GM23338 (cell line): ENCODE results near the gene SLC29A2. TPM values are rescaled to one million over a fixed set of nuclear protein-coding genes. Genes with fewer than 3 reads are reported as not detected.

Experiments
- ATAC-seq: fragments of 200-7000 bp; cut with Tn5 transposase; 3 replicates; pipeline ENCODE4 v1.9.1; 2020
- DNase-seq: peaks from one replicate; pipeline ENCODE4 v3.0.0-alpha.2; 2015; ENCODE audit warnings: low spot score
- H2AFZ ChIP-seq: fragments of 200-600 bp; sonication (generic); 2 replicates; pipeline ENCODE4 v1.8.0; 2016; ENCODE audit warnings: antibody characterized with exemption, mild to moderate bottlenecking, moderate library complexity
- H3F3A ChIP-seq: fragments of 200-600 bp; sonication (generic); replicated peaks from 2 replicates; pipeline ENCODE4 v1.8.0; 2017; ENCODE audit warnings: antibody characterized with exemption, mixed run types, low read depth
- H3K27ac ChIP-seq: fragments of 200-600 bp; sonication (generic); 2 replicates; pipeline ENCODE4 v1.6.1; 2016; ENCODE audit warnings: low read depth
- H3K27me3 ChIP-seq: fragments of 200-600 bp; sonication (generic); 2 replicates; pipeline ENCODE4 v1.8.0; 2016; ENCODE audit warnings: mild to moderate bottlenecking, mixed run types, moderate library complexity; ENCODE audit not compliant: insufficient read depth
- H3K36me3 ChIP-seq: fragments of 200-600 bp; sonication (generic); 2 replicates; pipeline ENCODE4 v1.8.0; 2016; ENCODE audit warnings: mild to moderate bottlenecking; ENCODE audit not compliant: insufficient read depth
- H3K4me1 ChIP-seq: fragments of 200-600 bp; sonication (generic); 2 replicates; pipeline ENCODE4 v1.8.0; 2016; ENCODE audit warnings: mild to moderate bottlenecking, moderate library complexity; ENCODE audit not compliant: insufficient read depth
- H3K4me2 ChIP-seq: fragments of 200-600 bp; sonication (generic); 2 replicates; pipeline ENCODE4 v1.7.1; 2017; ENCODE audit warnings: mixed run types
- H3K4me3 ChIP-seq: fragments of 200-600 bp; sonication (generic); 2 replicates; pipeline ENCODE4 v1.6.1; 2016; ENCODE audit warnings: mixed run types
- H3K79me2 ChIP-seq: fragments of 200-600 bp; sonication (generic); replicated peaks from 2 replicates; pipeline ENCODE4 v1.8.0; 2017; ENCODE audit warnings: mild to moderate bottlenecking; ENCODE audit not compliant: insufficient read depth
- H3K9me2 ChIP-seq: fragments of 200-600 bp; sonication (generic); 2 replicates; pipeline ENCODE4 v1.8.0; 2017; ENCODE audit not compliant: insufficient read depth
- H4K20me1 ChIP-seq: fragments of 200-600 bp; sonication (generic); replicated peaks from 2 replicates; pipeline ENCODE4 v1.8.0; 2017; ENCODE audit warnings: mild to moderate bottlenecking; ENCODE audit not compliant: insufficient read depth
- H3K27ac Mint-ChIP-seq: 2 replicates; pipeline ENCODE4 v1.8.0; 2020; ENCODE audit warnings: inconsistent platforms, mild to moderate bottlenecking, moderate library complexity, mixed read lengths
- H3K27me3 Mint-ChIP-seq: 3 replicates; pipeline ENCODE4 v1.8.0; 2022; ENCODE audit warnings: low read depth, mild to moderate bottlenecking, moderate library complexity, mixed read lengths, inconsistent platforms; ENCODE audit not compliant: insufficient read depth, poor library complexity
- H3K36me3 Mint-ChIP-seq: 3 replicates; pipeline ENCODE4 v1.8.0; 2021; ENCODE audit warnings: low read depth, mild to moderate bottlenecking, inconsistent platforms, moderate library complexity, mixed read lengths
- H3K4me1 Mint-ChIP-seq: 3 replicates; pipeline ENCODE4 v1.8.0; 2020; ENCODE audit warnings: mild to moderate bottlenecking, inconsistent platforms, mixed read lengths
- H3K4me3 Mint-ChIP-seq: 3 replicates; pipeline ENCODE4 v1.8.0; 2021; ENCODE audit warnings: moderate library complexity, mild to moderate bottlenecking, inconsistent platforms, mixed read lengths
- H3K9me3 Mint-ChIP-seq: 3 replicates; pipeline ENCODE4 v1.8.0; 2020; ENCODE audit warnings: moderate library complexity, mild to moderate bottlenecking, inconsistent platforms, mixed read lengths
- EZH2phosphoT487 ChIP-seq: fragments of 200-600 bp; sonication (generic); IDR thresholded peaks from one replicate; pipeline ENCODE4 v1.8.1; 2018; ENCODE audit warnings: antibody characterized with exemption; ENCODE audit not compliant: unreplicated experiment
- JUNB ChIP-seq: IDR thresholded peaks from one replicate; pipeline ENCODE4 v1.6.1; 2016; ENCODE audit warnings: antibody characterized with exemption; ENCODE audit not compliant: unreplicated experiment
- NANOG ChIP-seq: IDR thresholded peaks from 2 replicates; pipeline ENCODE4 v1.6.1; 2016; ENCODE audit warnings: antibody characterized with exemption, borderline replicate concordance
- ZNF114 ChIP-seq: fragments of 250-450 bp; sonication (Bioruptor Pico); IDR thresholded peaks from 2 replicates; pipeline ENCODE4 v1.5.0; 2020; ENCODE audit warnings: mild to moderate bottlenecking, moderate library complexity
- ZNF331 ChIP-seq: fragments of 250-450 bp; sonication (Bioruptor Pico); IDR thresholded peaks from 2 replicates; pipeline ENCODE4 v1.5.0; 2020; ENCODE audit warnings: low read depth, mild to moderate bottlenecking, moderate library complexity
- polyA plus RNA-seq: library from polyadenylated mRNA; unstranded; fragments of >200 nt; fragmentation: Nextera tagmentation; extraction: Ambion mirVana; gene quantifications from 2 replicates; pipeline ENCODE4 v1.2.1, GENCODE V29; 2016
- total RNA-seq: library from RNA; depleted of rRNA; stranded (reverse); fragments of >200 nt; shearing (Covaris generic); gene quantifications from 2 replicates; pipeline ENCODE4 v1.2.3, GENCODE V29; 2014
- TF ChIP-seq, protein P1 (sequence below): IDR thresholded peaks from one replicate; pipeline ENCODE4 v1.6.1; 2018; ENCODE audit warnings: antibody characterized with exemption; ENCODE audit not compliant: unreplicated experiment
- TF ChIP-seq, protein P2 (sequence below): IDR thresholded peaks from 2 replicates; pipeline ENCODE4 v1.6.1; 2016; ENCODE audit warnings: antibody characterized with exemption

The SLC29A2 gene
- total and polyA plus RNA-seq, 2 experiments from 2014 or later = 26.0 to 31.1 TPM

DNA sequence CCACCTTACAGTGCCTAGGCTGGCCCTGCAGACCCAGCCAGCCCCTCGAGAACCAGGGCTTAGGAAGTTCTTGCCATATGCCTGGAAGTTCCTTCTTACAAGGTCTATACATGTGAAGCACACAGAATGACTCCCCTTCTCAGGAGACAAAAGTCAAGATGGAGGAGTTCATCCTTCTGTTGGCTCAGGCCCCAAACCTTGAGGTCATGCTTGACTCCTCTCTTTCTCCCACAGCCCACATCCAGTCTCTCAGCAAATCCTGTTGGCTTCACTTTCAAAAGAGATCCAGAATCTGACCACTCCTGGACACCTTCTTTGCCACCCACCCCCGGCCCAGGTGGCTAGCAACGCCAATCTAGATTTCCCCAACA, 53.0 kb downstream of the SLC29A2 start (continued):
- TF ChIP-seq, protein P1, sequence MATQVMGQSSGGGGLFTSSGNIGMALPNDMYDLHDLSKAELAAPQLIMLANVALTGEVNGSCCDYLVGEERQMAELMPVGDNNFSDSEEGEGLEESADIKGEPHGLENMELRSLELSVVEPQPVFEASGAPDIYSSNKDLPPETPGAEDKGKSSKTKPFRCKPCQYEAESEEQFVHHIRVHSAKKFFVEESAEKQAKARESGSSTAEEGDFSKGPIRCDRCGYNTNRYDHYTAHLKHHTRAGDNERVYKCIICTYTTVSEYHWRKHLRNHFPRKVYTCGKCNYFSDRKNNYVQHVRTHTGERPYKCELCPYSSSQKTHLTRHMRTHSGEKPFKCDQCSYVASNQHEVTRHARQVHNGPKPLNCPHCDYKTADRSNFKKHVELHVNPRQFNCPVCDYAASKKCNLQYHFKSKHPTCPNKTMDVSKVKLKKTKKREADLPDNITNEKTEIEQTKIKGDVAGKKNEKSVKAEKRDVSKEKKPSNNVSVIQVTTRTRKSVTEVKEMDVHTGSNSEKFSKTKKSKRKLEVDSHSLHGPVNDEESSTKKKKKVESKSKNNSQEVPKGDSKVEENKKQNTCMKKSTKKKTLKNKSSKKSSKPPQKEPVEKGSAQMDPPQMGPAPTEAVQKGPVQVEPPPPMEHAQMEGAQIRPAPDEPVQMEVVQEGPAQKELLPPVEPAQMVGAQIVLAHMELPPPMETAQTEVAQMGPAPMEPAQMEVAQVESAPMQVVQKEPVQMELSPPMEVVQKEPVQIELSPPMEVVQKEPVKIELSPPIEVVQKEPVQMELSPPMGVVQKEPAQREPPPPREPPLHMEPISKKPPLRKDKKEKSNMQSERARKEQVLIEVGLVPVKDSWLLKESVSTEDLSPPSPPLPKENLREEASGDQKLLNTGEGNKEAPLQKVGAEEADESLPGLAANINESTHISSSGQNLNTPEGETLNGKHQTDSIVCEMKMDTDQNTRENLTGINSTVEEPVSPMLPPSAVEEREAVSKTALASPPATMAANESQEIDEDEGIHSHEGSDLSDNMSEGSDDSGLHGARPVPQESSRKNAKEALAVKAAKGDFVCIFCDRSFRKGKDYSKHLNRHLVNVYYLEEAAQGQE = no peak
- TF ChIP-seq EZH2phosphoT487 (no peak), ZNF114 (no peak), ZNF331 (CRISPR knock-in tag) (no peak)

DNA sequence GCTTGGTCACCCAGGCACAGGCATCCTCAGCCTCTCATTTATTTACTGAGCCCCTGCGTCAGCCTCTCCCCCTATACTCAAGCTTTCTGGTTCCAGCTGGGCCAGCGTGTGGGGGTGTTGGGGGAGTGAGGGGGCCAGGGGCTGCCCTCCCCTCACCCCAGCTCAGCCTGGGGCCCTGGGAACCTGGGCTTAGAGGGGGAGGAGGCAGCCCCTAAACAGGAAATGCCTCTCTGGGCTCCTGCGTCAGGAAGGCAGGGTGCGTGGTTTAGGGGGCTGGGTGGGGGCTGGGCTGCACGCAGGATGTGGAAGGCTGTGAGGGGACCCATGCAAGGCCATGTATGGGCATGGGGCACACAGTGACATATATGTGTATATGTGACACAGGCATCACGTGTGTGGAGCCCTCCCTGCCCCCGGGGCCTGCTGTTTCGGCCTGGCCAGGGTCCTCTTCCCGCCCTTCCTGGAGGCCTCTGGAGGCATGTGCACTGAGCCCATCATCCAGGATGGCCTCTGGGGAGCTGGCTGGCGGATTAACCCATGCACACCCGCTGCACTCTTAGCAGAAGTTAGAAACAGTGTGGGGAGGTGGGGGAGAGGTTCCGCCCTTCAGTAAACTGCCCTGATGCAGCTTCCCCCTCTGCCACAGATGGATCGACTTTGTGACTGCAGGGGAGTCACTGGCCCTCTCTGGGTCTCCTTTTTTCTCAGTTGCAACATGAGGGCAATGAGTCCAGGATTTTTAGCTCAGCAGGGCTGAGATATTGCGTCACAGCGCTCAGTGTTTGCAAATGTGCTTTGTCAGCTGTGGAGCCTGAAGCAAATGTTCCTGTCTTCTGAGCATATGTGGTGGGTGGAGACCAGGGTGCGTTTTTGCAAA, 53.6 kb downstream of the SLC29A2 start:
- H3K9me3 Mint-ChIP-seq = peaks cover 21% of the 10 kb centered on the region
- TF ChIP-seq, protein P1 = no peak
- TF ChIP-seq JUNB = no peak
- TF ChIP-seq NANOG = no peak
- TF ChIP-seq, protein P2, sequence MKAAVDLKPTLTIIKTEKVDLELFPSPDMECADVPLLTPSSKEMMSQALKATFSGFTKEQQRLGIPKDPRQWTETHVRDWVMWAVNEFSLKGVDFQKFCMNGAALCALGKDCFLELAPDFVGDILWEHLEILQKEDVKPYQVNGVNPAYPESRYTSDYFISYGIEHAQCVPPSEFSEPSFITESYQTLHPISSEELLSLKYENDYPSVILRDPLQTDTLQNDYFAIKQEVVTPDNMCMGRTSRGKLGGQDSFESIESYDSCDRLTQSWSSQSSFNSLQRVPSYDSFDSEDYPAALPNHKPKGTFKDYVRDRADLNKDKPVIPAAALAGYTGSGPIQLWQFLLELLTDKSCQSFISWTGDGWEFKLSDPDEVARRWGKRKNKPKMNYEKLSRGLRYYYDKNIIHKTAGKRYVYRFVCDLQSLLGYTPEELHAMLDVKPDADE = peak; percentile 37; the same call in 1 of the 2 replicates
- H3K27me3 Mint-ChIP-seq = peaks cover 32% of the 10 kb centered on the region
- DNase-seq (peak; percentile 73), ATAC-seq (peak; percentile 9)
- Histone ChIP-seq H3K4me2 (peak overlapping the region; percentile 77), H4K20me1 (no peaks in the 10 kb centered on the region), H3K27me3 (no peaks in the 10 kb centered on the region), H3K36me3 (no peaks in the 10 kb centered on the region), H3K4me1 (peaks cover 23% of the 10 kb centered on the region), H3K9me2 (no peaks in the 10 kb centered on the region), H3F3A (peaks cover 9% of the 10 kb centered on the region; the same call in 1 of the 2 replicates), H3K27ac (peak overlapping the region; percentile 87), H2AFZ (peak overlapping the region; percentile 93), H3K4me3 (peak overlapping the region; percentile 41; the same call in 1 of the 2 replicates), H3K79me2 (no peaks in the 10 kb centered on the region)
- H3K36me3 Mint-ChIP-seq = peaks cover 22% of the 10 kb centered on the region
- peaks cover 32% of the 10 kb centered on the region for H3K4me1 Mint-ChIP-seq
- H3K27ac Mint-ChIP-seq = peak overlapping the region; percentile 90
- peak overlapping the region; percentile 42; the same call in 2 of the 3 replicates for H3K4me3 Mint-ChIP-seq
